ENCODE results near the gene PSMC5. TPM values are rescaled to one million over a fixed set of nuclear protein-coding genes. Genes with fewer than 3 reads are reported as not detected.

The PSMC5 gene
- total and polyA plus RNA-seq, 9 of the 15 experiments (the other 6 are each of a cell fraction or from before 2014, with no cell fraction given) = 89.2 to 393 (median 161) TPM

DNA sequence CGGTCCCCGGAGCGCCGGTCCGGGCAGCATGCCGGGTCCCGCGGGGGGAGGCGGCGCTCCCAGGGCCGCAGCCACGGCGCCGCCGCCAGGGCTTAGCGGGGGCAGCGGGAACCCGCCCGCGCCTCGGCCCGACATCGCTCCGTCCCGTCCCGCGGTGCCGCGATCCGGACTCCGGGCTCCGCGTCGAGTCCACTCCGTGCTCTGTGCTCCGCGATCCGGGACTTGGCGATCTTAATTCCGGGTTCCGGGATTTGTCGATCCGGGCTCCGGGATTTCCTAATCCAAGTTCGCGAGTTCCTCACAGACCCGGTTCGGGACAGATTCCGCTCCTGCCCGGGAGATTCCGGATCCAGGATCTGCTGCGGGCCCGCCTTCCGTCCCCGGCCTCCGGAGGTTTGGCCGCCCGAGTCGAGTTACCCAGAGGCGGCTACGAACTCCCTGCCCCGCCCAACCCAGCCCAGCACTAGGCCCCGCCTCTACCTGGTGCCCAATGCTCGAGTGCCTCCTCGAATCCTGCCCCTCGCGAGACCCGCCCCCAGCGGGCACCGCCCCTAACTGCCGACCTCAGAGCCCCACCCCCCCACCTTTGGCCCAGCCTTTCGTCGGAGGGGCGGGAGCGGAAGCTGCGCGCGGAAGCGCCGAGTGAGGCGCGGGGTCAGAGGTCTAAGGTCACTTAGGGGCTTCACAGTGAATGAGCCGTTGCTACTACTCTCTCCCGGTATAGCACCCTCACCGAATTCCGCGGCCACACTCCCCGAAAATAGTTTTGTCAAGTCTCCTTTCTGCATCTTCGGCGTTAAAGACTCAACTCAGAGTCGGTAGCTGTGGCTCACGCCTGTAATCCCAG, 15.5 kb downstream of the PSMC5 start, which contains the start of gene SMARCD2 (continued):
- TF ChIP-seq, protein P1, sequence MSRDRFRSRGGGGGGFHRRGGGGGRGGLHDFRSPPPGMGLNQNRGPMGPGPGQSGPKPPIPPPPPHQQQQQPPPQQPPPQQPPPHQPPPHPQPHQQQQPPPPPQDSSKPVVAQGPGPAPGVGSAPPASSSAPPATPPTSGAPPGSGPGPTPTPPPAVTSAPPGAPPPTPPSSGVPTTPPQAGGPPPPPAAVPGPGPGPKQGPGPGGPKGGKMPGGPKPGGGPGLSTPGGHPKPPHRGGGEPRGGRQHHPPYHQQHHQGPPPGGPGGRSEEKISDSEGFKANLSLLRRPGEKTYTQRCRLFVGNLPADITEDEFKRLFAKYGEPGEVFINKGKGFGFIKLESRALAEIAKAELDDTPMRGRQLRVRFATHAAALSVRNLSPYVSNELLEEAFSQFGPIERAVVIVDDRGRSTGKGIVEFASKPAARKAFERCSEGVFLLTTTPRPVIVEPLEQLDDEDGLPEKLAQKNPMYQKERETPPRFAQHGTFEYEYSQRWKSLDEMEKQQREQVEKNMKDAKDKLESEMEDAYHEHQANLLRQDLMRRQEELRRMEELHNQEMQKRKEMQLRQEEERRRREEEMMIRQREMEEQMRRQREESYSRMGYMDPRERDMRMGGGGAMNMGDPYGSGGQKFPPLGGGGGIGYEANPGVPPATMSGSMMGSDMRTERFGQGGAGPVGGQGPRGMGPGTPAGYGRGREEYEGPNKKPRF (IDR thresholded peaks at IDR 0.05; ENCODE audit: low read depth, low read length) = no peak
- TF ChIP-seq JUNB (CRISPR knock-in tag; conservative IDR thresholded peaks at IDR 0.05) = peak; percentile 29; the same call in 1 of the 2 replicates
- TF ChIP-seq ZNF124 (CRISPR knock-in tag; IDR thresholded peaks at IDR 0.05) = no peak
- TF ChIP-seq CEBPB (tag; IDR thresholded peaks at IDR 0.05) = no peak
- TF ChIP-seq, protein P2, sequence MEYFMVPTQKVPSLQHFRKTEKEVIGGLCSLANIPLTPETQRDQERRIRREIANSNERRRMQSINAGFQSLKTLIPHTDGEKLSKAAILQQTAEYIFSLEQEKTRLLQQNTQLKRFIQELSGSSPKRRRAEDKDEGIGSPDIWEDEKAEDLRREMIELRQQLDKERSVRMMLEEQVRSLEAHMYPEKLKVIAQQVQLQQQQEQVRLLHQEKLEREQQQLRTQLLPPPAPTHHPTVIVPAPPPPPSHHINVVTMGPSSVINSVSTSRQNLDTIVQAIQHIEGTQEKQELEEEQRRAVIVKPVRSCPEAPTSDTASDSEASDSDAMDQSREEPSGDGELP (CRISPR knock-in tag; IDR thresholded peaks at IDR 0.05; ENCODE audit: borderline replicate concordance) = peak; percentile 84
- TF ChIP-seq ARID1B (IDR thresholded peaks at IDR 0.05) = peak; percentile 52; the same call in 1 of the 2 replicates
- TF ChIP-seq ELF4 (CRISPR knock-in tag; IDR thresholded peaks at IDR 0.05) = peak; percentile 87; the same call in 1 of the 2 replicates
- TF ChIP-seq RBBP5 (IDR thresholded peaks at IDR 0.05; ENCODE audit: borderline replicate concordance, insufficient read depth, low read length, poor library complexity, severe bottlenecking) = peak; percentile 76
- TF ChIP-seq SIN3B (IDR thresholded peaks at IDR 0.05; ENCODE audit: low read depth) = peak; percentile 79
- peak; percentile 22; the same call in 1 of the 2 replicates for TF ChIP-seq PHB2 (IDR thresholded peaks at IDR 0.05; ENCODE audit: low read depth)
- no peak for TF ChIP-seq ZNF121 (CRISPR knock-in tag; conservative IDR thresholded peaks at IDR 0.05)
- TF ChIP-seq, protein P3, sequence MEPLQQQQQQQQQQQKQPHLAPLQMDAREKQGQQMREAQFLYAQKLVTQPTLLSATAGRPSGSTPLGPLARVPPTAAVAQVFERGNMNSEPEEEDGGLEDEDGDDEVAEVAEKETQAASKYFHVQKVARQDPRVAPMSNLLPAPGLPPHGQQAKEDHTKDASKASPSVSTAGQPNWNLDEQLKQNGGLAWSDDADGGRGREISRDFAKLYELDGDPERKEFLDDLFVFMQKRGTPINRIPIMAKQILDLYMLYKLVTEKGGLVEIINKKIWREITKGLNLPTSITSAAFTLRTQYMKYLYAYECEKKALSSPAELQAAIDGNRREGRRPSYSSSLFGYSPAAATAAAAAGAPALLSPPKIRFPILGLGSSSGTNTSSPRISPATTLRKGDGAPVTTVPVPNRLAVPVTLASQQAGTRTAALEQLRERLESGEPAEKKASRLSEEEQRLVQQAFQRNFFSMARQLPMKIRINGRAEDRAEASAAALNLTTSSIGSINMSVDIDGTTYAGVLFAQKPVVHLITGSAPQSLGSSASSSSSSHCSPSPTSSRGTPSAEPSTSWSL (CRISPR knock-in tag; IDR thresholded peaks at IDR 0.05; ENCODE audit: borderline replicate concordance) = peak; percentile 94; the same call in 1 of the 2 replicates
- peak in 1 of 2 experiments; percentile 31; a peak in 1 of 4 replicates for TF ChIP-seq FOXA3 (CRISPR knock-in tag; conservative IDR thresholded peaks at IDR 0.05 in 1 of 2, IDR thresholded peaks at IDR 0.05 in 1 of 2)
- peak; percentile 64 for TF ChIP-seq MYNN (IDR thresholded peaks at IDR 0.05)
- no peak for TF ChIP-seq MYNN (CRISPR knock-in tag; IDR thresholded peaks at IDR 0.05)
- peak; percentile 94 for TF ChIP-seq GATAD2A (IDR thresholded peaks at IDR 0.05)
- TF ChIP-seq ERF (CRISPR knock-in tag; IDR thresholded peaks at IDR 0.05) = peak; percentile 81; the same call in 1 of the 2 replicates
- TF ChIP-seq PRPF4 (IDR thresholded peaks at IDR 0.05; ENCODE audit: insufficient read depth, low read depth, low read length, poor library complexity, severe bottlenecking) = peak; percentile 69

All from K562 (cell line).